HepG2 (cell line): ENCODE data around the gene GPX5. TPM values are rescaled to one million over a fixed set of nuclear protein-coding genes. Genes with fewer than 3 reads are reported as not detected.

Experiments
- DMAP1 ChIP-seq: IDR thresholded peaks from 2 replicates; pipeline ENCODE4 v1.6.1; 2016
- ERF ChIP-seq: IDR thresholded peaks from 2 replicates; pipeline ENCODE4 v1.6.1; 2018; ENCODE audit warnings: missing biosample characterization, missing genetic modification reagents
- FOXM1 ChIP-seq: sonication (generic); formaldehyde crosslinking; IDR thresholded peaks from 2 replicates; pipeline ENCODE4 v1.5.0; 2020; ENCODE audit warnings: missing genetic modification reagents
- GLI4 ChIP-seq: sonication (generic); formaldehyde crosslinking; IDR thresholded peaks from 2 replicates; pipeline ENCODE4 v1.5.1; 2020; ENCODE audit warnings: missing genetic modification reagents, mild to moderate bottlenecking, moderate library complexity, borderline replicate concordance
- KDM6A ChIP-seq: IDR thresholded peaks from 2 replicates; pipeline ENCODE4 v1.6.1; 2016; ENCODE audit warnings: low read depth
- NFE2L1 ChIP-seq: sonication (generic); formaldehyde crosslinking; IDR thresholded peaks from 2 replicates; pipeline ENCODE4 v1.4.0; 2020; ENCODE audit warnings: missing genetic modification reagents, mild to moderate bottlenecking, borderline replicate concordance
- NFE2L2 ChIP-seq: fragments of 150-350 bp; IDR thresholded peaks from 2 replicates; pipeline ENCODE4 v1.6.1; 2014; ENCODE audit warnings: low read length
- PHB2 ChIP-seq: fragments of 450-650 bp; IDR thresholded peaks from 2 replicates; pipeline ENCODE4 v1.6.1; 2018; ENCODE audit not compliant: partially characterized antibody
- PHF20 ChIP-seq: sonication (generic); formaldehyde crosslinking; IDR thresholded peaks from 2 replicates; pipeline ENCODE4 v1.5.0; 2020; ENCODE audit warnings: mild to moderate bottlenecking, missing genetic modification reagents
- PRPF4 ChIP-seq: fragments of 200-400 bp; formaldehyde crosslinking; IDR thresholded peaks from 2 replicates; pipeline ENCODE4 v1.6.1; 2016; ENCODE audit warnings: low read length, low read depth; ENCODE audit not compliant: poor library complexity, severe bottlenecking
- SMAD1 ChIP-seq: sonication (generic); formaldehyde crosslinking; IDR thresholded peaks from 2 replicates; pipeline ENCODE4 v1.4.0; 2020; ENCODE audit warnings: missing genetic modification reagents, low read depth, mild to moderate bottlenecking, borderline replicate concordance
- SP1 ChIP-seq, 2 experiments: fragments of 450-650 bp in 1 of 2; sonication (generic) in 1 of 2; formaldehyde crosslinking in 1 of 2; IDR thresholded peaks; 2 replicates each; pipeline versions ENCODE4 v1.4.0 to v1.6.1; 2016 to 2020; ENCODE audit warnings: missing genetic modification reagents in 1 of 2
- SRSF1 ChIP-seq: fragments of 200-400 bp; formaldehyde crosslinking; optimal IDR thresholded peaks from 2 replicates; pipeline ENCODE3; 2017; ENCODE audit warnings: mild to moderate bottlenecking, low read depth, low read length, moderate library complexity
- TCF7L2 ChIP-seq: IDR thresholded peaks from 2 replicates; pipeline ENCODE4 v1.6.1; 2011; ENCODE audit warnings: mild to moderate bottlenecking, low read depth, low read length, moderate library complexity
- TEF ChIP-seq: sonication (generic); formaldehyde crosslinking; IDR thresholded peaks from 2 replicates; pipeline ENCODE4 v1.5.0; 2020; ENCODE audit warnings: missing genetic modification reagents
- TP53 ChIP-seq: sonication (generic); formaldehyde crosslinking; conservative IDR thresholded peaks from 2 replicates; pipeline ENCODE4 v1.4.0; 2020; ENCODE audit warnings: missing genetic modification reagents
- UBTF ChIP-seq: sonication (generic); formaldehyde crosslinking; IDR thresholded peaks from 2 replicates; pipeline ENCODE4 v1.4.0; 2020; ENCODE audit warnings: mild to moderate bottlenecking, missing genetic modification reagents
- ZC3H13 ChIP-seq: sonication (generic); formaldehyde crosslinking; IDR thresholded peaks from 2 replicates; pipeline ENCODE4 v1.8.1; 2023; ENCODE audit warnings: mild to moderate bottlenecking, missing genetic modification reagents, moderate library complexity
- ZNF10 ChIP-seq: sonication (generic); formaldehyde crosslinking; IDR thresholded peaks from 2 replicates; pipeline ENCODE4 v1.4.0; 2020; ENCODE audit warnings: mild to moderate bottlenecking, low read depth, missing genetic modification reagents, borderline replicate concordance
- ZNF274 ChIP-seq: sonication (generic); formaldehyde crosslinking; IDR thresholded peaks from 2 replicates; pipeline ENCODE4 v1.5.1; 2020; ENCODE audit warnings: mild to moderate bottlenecking, missing genetic modification reagents
- ZNF431 ChIP-seq: sonication (generic); formaldehyde crosslinking; IDR thresholded peaks from 2 replicates; pipeline ENCODE4 v1.9.0; 2022; ENCODE audit warnings: missing genetic modification reagents, low read depth, mild to moderate bottlenecking, borderline replicate concordance
- ZNF580 ChIP-seq: IDR thresholded peaks from 2 replicates; pipeline ENCODE4 v1.6.1; 2016; ENCODE audit warnings: low read depth, borderline replicate concordance
- ZNF605 ChIP-seq: sonication (generic); formaldehyde crosslinking; IDR thresholded peaks from 2 replicates; pipeline ENCODE4 v1.8.0; 2022; ENCODE audit warnings: mild to moderate bottlenecking, missing genetic modification reagents
- ZNF703 ChIP-seq: sonication (generic); formaldehyde crosslinking; IDR thresholded peaks from 2 replicates; pipeline ENCODE4 v1.5.1; 2020; ENCODE audit warnings: missing genetic modification reagents, mild to moderate bottlenecking, moderate library complexity, borderline replicate concordance
- ZNF709 ChIP-seq: sonication (generic); formaldehyde crosslinking; IDR thresholded peaks from 2 replicates; pipeline ENCODE4 v1.5.0; 2020; ENCODE audit warnings: mild to moderate bottlenecking, missing genetic modification reagents
- polyA plus RNA-seq, 8 experiments: library from polyadenylated mRNA; depleted of rRNA in 3 of 8; stranded (reverse) in 7 of 8; unstranded in 1 of 8; fragments of >200 nt; fragmentation: Illumina TruSeq in 4 of 8; extraction: Trizol in 4 of 8; gene quantifications; 2 replicates each; pipeline versions ENCODE4 v1.2.1 to v1.2.3, GENCODE V29; 2011 to 2016; ENCODE audit warnings: low read depth in 4 of 8, missing spikeins in 1 of 8, mixed read lengths in 1 of 8; ENCODE audit not compliant: insufficient read depth in 1 of 8
- total RNA-seq, 5 experiments: library from RNA; depleted of rRNA; stranded (reverse); fragments of >200 nt; fragmentation: Illumina TruSeq; extraction: Trizol; gene quantifications; 2 replicates each; pipeline ENCODE4 v1.2.3, GENCODE V29; 2016; ENCODE audit warnings: low read depth in 1 of 5
- TF ChIP-seq, protein P1 (sequence below): sonication (generic); formaldehyde crosslinking; IDR thresholded peaks from 2 replicates; pipeline ENCODE4 v1.4.0; 2020; ENCODE audit warnings: missing genetic modification reagents, borderline replicate concordance

GPX5 gene
- total and polyA plus RNA-seq, 2 of the 13 experiments (the other 11 are each of a cell fraction or from before 2014, with no cell fraction given) = not detected

GRCh38 chr6:28488916-28489365 is 36.7 kb upstream of the GPX5 start (continued):
- TF ChIP-seq NFE2L1 (CRISPR knock-in tag) = no peak
- TF ChIP-seq SRSF1 = no peak
- TF ChIP-seq TP53 (CRISPR knock-in tag) = no peak
- no peak for TF ChIP-seq ZNF703 (CRISPR knock-in tag)
- TF ChIP-seq SMAD1 = no peak
- TF ChIP-seq, protein P1, sequence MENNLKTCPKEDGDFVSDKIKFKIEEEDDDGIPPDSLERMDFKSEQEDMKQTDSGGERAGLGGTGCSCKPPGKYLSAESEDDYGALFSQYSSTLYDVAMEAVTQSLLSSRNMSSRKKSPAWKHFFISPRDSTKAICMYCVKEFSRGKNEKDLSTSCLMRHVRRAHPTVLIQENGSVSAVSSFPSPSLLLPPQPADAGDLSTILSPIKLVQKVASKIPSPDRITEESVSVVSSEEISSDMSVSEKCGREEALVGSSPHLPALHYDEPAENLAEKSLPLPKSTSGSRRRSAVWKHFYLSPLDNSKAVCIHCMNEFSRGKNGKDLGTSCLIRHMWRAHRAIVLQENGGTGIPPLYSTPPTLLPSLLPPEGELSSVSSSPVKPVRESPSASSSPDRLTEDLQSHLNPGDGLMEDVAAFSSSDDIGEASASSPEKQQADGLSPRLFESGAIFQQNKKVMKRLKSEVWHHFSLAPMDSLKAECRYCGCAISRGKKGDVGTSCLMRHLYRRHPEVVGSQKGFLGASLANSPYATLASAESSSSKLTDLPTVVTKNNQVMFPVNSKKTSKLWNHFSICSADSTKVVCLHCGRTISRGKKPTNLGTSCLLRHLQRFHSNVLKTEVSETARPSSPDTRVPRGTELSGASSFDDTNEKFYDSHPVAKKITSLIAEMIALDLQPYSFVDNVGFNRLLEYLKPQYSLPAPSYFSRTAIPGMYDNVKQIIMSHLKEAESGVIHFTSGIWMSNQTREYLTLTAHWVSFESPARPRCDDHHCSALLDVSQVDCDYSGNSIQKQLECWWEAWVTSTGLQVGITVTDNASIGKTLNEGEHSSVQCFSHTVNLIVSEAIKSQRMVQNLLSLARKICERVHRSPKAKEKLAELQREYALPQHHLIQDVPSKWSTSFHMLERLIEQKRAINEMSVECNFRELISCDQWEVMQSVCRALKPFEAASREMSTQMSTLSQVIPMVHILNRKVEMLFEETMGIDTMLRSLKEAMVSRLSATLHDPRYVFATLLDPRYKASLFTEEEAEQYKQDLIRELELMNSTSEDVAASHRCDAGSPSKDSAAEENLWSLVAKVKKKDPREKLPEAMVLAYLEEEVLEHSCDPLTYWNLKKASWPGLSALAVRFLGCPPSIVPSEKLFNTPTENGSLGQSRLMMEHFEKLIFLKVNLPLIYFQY (CRISPR knock-in tag) = peak; percentile 50; the same call in 1 of the 2 replicates
- no peak for TF ChIP-seq ZNF274 (CRISPR knock-in tag)
- no peak for TF ChIP-seq ZNF431 (CRISPR knock-in tag)
- TF ChIP-seq PHF20 (CRISPR knock-in tag) = no peak
- TF ChIP-seq TEF (CRISPR knock-in tag) = no peak
- TF ChIP-seq SP1 (IDR thresholded peaks at IDR 0.05) = no peak
- TF ChIP-seq SP1 (CRISPR knock-in tag; IDR thresholded peaks at IDR 0.05) = no peak
- TF ChIP-seq PHB2 = no peak
- TF ChIP-seq ZNF580 (CRISPR knock-in tag) = 0 out of 2 replicates have a peak, but pooled peaks have one; percentile 27
- no peak for TF ChIP-seq DMAP1 (CRISPR knock-in tag)
- no peak for TF ChIP-seq KDM6A (CRISPR knock-in tag)
- TF ChIP-seq PRPF4 = peak; percentile 72
- no peak for TF ChIP-seq UBTF (CRISPR knock-in tag)
- no peak for TF ChIP-seq ZNF605 (CRISPR knock-in tag)
- no peak for TF ChIP-seq GLI4 (CRISPR knock-in tag)
- TF ChIP-seq NFE2L2 = no peak
- no peak for TF ChIP-seq FOXM1 (CRISPR knock-in tag)
- TF ChIP-seq ZNF709 (CRISPR knock-in tag) = no peak
- TF ChIP-seq TCF7L2 = no peak
- no peak for TF ChIP-seq ZNF10
- TF ChIP-seq ZC3H13 (CRISPR knock-in tag) = no peak
- 0 out of 2 replicates have a peak, but pooled peaks have one; percentile 40 for TF ChIP-seq ERF (CRISPR knock-in tag)
